ENCODE data around the gene KCNH1. TPM values are rescaled to one million over a fixed set of nuclear protein-coding genes. Genes with fewer than 3 reads are reported as not detected.
"Not testable (repeated sequence)": the region's sequence is repeated elsewhere in the genome, so short reads cannot be mapped to it uniquely, and the experiment has no call there.

Gene KCNH1
- total and polyA plus RNA-seq, 2 experiments from 2014 or later = 0.28 TPM; not detected in 1

DNA sequence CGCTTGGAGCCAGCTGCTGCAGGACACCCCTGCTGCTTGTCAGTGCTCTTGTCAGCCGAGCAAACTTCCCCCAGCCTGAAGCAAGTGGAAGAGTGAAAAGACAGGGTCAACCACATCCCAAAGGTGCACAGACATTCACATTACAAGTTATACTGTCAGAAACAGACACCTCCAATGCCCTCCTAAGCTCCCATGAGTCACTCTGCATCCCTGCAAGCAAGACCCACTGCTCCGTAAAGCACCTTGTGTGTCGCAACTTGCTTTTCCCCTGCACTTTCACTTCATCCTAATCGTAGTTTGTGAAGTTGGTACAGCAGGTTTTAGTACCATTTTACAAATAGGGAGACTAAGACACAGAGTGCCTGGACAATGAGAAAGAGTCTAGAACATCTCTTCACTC lies 51.1 kb downstream of the KCNH1 start:
- Histone ChIP-seq H3K79me2 (replicated peaks; ENCODE audit: insufficient read depth) (no peaks in the 10 kb centered on the region), H3K27ac (ENCODE audit: low read depth) (no peak overlapping the region), H4K20me1 (replicated peaks; ENCODE audit: insufficient read depth) (no peaks in the 10 kb centered on the region), H2AFZ (0 out of 2 replicates have a peak overlapping the region, but pooled peaks have one; percentile 23), H3F3A (replicated peaks; ENCODE audit: low read depth) (no peaks in the 10 kb centered on the region), H3K4me3 (no peak overlapping the region), H3K4me1 (ENCODE audit: insufficient read depth) (no peaks in the 10 kb centered on the region), H3K27me3 (ENCODE audit: insufficient read depth) (no peaks in the 10 kb centered on the region), H3K36me3 (ENCODE audit: insufficient read depth) (no peaks in the 10 kb centered on the region), H3K4me2 (no peak overlapping the region), H3K9me2 (ENCODE audit: insufficient read depth) (no peaks in the 10 kb centered on the region; the same call in 1 of the 2 replicates)
- TF ChIP-seq, protein P1, sequence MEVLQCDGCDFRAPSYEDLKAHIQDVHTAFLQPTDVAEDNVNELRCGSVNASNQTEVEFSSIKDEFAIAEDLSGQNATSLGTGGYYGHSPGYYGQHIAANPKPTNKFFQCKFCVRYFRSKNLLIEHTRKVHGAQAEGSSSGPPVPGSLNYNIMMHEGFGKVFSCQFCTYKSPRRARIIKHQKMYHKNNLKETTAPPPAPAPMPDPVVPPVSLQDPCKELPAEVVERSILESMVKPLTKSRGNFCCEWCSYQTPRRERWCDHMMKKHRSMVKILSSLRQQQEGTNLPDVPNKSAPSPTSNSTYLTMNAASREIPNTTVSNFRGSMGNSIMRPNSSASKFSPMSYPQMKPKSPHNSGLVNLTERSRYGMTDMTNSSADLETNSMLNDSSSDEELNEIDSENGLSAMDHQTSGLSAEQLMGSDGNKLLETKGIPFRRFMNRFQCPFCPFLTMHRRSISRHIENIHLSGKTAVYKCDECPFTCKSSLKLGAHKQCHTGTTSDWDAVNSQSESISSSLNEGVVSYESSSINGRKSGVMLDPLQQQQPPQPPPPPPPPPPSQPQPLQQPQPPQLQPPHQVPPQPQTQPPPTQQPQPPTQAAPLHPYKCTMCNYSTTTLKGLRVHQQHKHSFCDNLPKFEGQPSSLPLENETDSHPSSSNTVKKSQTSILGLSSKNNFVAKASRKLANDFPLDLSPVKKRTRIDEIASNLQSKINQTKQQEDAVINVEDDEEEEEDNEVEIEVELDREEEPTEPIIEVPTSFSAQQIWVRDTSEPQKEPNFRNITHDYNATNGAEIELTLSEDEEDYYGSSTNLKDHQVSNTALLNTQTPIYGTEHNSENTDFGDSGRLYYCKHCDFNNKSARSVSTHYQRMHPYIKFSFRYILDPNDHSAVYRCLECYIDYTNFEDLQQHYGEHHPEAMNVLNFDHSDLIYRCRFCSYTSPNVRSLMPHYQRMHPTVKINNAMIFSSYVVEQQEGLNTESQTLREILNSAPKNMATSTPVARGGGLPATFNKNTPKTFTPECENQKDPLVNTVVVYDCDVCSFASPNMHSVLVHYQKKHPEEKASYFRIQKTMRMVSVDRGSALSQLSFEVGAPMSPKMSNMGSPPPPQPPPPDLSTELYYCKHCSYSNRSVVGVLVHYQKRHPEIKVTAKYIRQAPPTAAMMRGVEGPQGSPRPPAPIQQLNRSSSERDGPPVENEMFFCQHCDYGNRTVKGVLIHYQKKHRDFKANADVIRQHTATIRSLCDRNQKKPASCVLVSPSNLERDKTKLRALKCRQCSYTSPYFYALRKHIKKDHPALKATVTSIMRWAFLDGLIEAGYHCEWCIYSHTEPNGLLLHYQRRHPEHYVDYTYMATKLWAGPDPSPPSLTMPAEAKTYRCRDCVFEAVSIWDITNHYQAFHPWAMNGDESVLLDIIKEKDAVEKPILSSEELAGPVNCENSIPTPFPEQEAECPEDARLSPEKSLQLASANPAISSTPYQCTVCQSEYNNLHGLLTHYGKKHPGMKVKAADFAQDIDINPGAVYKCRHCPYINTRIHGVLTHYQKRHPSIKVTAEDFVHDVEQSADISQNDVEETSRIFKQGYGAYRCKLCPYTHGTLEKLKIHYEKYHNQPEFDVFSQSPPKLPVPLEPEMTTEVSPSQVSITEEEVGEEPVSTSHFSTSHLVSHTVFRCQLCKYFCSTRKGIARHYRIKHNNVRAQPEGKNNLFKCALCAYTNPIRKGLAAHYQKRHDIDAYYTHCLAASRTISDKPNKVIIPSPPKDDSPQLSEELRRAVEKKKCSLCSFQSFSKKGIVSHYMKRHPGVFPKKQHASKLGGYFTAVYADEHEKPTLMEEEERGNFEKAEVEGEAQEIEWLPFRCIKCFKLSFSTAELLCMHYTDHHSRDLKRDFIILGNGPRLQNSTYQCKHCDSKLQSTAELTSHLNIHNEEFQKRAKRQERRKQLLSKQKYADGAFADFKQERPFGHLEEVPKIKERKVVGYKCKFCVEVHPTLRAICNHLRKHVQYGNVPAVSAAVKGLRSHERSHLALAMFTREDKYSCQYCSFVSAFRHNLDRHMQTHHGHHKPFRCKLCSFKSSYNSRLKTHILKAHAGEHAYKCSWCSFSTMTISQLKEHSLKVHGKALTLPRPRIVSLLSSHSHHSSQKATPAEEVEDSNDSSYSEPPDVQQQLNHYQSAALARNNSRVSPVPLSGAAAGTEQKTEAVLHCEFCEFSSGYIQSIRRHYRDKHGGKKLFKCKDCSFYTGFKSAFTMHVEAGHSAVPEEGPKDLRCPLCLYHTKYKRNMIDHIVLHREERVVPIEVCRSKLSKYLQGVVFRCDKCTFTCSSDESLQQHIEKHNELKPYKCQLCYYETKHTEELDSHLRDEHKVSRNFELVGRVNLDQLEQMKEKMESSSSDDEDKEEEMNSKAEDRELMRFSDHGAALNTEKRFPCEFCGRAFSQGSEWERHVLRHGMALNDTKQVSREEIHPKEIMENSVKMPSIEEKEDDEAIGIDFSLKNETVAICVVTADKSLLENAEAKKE (CRISPR knock-in tag; IDR thresholded peaks at IDR 0.05) = no peak
- TF ChIP-seq, protein P2, sequence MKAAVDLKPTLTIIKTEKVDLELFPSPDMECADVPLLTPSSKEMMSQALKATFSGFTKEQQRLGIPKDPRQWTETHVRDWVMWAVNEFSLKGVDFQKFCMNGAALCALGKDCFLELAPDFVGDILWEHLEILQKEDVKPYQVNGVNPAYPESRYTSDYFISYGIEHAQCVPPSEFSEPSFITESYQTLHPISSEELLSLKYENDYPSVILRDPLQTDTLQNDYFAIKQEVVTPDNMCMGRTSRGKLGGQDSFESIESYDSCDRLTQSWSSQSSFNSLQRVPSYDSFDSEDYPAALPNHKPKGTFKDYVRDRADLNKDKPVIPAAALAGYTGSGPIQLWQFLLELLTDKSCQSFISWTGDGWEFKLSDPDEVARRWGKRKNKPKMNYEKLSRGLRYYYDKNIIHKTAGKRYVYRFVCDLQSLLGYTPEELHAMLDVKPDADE (IDR thresholded peaks at IDR 0.05) = no peak
- TF ChIP-seq POLR2AphosphoS5 (IDR thresholded peaks at IDR 0.05; ENCODE audit: low read depth) (no peak), ZNF114 (CRISPR knock-in tag; IDR thresholded peaks at IDR 0.05) (no peak), EZH2phosphoT487 (IDR thresholded peaks at IDR 0.05; ENCODE audit: unreplicated experiment) (no peak), NANOG (IDR thresholded peaks at IDR 0.05; ENCODE audit: borderline replicate concordance) (no peak), CREB1 (CRISPR knock-in tag; IDR thresholded peaks at IDR 0.05; ENCODE audit: low read depth) (no peak)
- TF ChIP-seq, protein P3, sequence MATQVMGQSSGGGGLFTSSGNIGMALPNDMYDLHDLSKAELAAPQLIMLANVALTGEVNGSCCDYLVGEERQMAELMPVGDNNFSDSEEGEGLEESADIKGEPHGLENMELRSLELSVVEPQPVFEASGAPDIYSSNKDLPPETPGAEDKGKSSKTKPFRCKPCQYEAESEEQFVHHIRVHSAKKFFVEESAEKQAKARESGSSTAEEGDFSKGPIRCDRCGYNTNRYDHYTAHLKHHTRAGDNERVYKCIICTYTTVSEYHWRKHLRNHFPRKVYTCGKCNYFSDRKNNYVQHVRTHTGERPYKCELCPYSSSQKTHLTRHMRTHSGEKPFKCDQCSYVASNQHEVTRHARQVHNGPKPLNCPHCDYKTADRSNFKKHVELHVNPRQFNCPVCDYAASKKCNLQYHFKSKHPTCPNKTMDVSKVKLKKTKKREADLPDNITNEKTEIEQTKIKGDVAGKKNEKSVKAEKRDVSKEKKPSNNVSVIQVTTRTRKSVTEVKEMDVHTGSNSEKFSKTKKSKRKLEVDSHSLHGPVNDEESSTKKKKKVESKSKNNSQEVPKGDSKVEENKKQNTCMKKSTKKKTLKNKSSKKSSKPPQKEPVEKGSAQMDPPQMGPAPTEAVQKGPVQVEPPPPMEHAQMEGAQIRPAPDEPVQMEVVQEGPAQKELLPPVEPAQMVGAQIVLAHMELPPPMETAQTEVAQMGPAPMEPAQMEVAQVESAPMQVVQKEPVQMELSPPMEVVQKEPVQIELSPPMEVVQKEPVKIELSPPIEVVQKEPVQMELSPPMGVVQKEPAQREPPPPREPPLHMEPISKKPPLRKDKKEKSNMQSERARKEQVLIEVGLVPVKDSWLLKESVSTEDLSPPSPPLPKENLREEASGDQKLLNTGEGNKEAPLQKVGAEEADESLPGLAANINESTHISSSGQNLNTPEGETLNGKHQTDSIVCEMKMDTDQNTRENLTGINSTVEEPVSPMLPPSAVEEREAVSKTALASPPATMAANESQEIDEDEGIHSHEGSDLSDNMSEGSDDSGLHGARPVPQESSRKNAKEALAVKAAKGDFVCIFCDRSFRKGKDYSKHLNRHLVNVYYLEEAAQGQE (IDR thresholded peaks at IDR 0.05; ENCODE audit: unreplicated experiment) = no peak
- TF ChIP-seq, protein P4, sequence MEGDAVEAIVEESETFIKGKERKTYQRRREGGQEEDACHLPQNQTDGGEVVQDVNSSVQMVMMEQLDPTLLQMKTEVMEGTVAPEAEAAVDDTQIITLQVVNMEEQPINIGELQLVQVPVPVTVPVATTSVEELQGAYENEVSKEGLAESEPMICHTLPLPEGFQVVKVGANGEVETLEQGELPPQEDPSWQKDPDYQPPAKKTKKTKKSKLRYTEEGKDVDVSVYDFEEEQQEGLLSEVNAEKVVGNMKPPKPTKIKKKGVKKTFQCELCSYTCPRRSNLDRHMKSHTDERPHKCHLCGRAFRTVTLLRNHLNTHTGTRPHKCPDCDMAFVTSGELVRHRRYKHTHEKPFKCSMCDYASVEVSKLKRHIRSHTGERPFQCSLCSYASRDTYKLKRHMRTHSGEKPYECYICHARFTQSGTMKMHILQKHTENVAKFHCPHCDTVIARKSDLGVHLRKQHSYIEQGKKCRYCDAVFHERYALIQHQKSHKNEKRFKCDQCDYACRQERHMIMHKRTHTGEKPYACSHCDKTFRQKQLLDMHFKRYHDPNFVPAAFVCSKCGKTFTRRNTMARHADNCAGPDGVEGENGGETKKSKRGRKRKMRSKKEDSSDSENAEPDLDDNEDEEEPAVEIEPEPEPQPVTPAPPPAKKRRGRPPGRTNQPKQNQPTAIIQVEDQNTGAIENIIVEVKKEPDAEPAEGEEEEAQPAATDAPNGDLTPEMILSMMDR (conservative IDR thresholded peaks at IDR 0.05; ENCODE audit: low read depth in 2 of 2) = no peak
- H3K27me3 Mint-ChIP-seq (ENCODE audit: insufficient read depth, low read depth, poor library complexity) = peaks cover 4% of the 10 kb centered on the region
- H3K36me3 Mint-ChIP-seq (ENCODE audit: low read depth) = no peaks in the 10 kb centered on the region
- ATAC-seq (no peak), DNase-seq (ENCODE audit: low spot score) (no peak)
- H3K27ac Mint-ChIP-seq = no peak overlapping the region
- peaks cover 3% of the 10 kb centered on the region; the same call in 2 of the 3 replicates for H3K4me1 Mint-ChIP-seq
- no peak overlapping the region for H3K4me3 Mint-ChIP-seq
- H3K9me3 Mint-ChIP-seq = peaks cover 5% of the 10 kb centered on the region; the same call in 2 of the 3 replicates

DNA sequence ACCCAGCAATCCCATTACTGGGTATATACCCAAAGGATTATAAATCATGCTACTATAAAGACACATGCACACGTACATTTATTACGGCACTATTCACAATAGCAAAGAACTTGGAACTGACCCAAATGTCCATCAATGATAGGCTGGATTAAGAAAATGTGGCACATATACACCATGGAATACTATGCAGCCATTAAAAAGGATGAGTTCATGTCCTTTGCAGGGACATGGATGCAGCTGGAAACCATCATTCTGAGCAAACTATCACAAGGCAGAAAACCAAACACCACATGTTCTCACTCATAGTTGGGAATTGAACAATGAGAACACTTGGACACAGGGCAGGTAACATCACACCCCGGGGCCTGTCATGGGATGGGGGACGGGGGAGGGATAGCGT lies 52.5 kb downstream of the KCNH1 start:
- peaks cover 17% of the 10 kb centered on the region for H3K9me3 Mint-ChIP-seq
- not testable (repeated sequence) for H2AFZ ChIP-seq; H3K9me2 ChIP-seq (ENCODE audit: insufficient read depth); H3K27ac Mint-ChIP-seq; H3K27me3 ChIP-seq (ENCODE audit: insufficient read depth); H3K79me2 ChIP-seq (replicated peaks; ENCODE audit: insufficient read depth); H3K4me3 Mint-ChIP-seq; H3K4me1 Mint-ChIP-seq; H3K4me3 ChIP-seq; ATAC-seq; H4K20me1 ChIP-seq (replicated peaks; ENCODE audit: insufficient read depth); DNase-seq (ENCODE audit: low spot score); H3K4me1 ChIP-seq (ENCODE audit: insufficient read depth); H3K4me2 ChIP-seq; H3K36me3 ChIP-seq (ENCODE audit: insufficient read depth); H3K36me3 Mint-ChIP-seq (ENCODE audit: low read depth); H3K27me3 Mint-ChIP-seq (ENCODE audit: insufficient read depth, low read depth, poor library complexity); H3K27ac ChIP-seq (ENCODE audit: low read depth); H3F3A ChIP-seq (replicated peaks; ENCODE audit: low read depth)

Measured in GM23338 (cell line).